GM21360 (cell line): ENCODE measurements around the gene ARSB.
"Not testable (repeated sequence)": the region's sequence is repeated elsewhere in the genome, so short reads cannot be mapped to it uniquely, and the experiment has no call there.

Source experiments
- ATAC-seq: cut with Tn5 transposase; IDR thresholded peaks from one replicate; pipeline ENCODE4 v1.9.1; 2021; ENCODE audit warnings: mild to moderate bottlenecking, moderate library complexity; ENCODE audit not compliant: unreplicated experiment

ARSB gene

DNA sequence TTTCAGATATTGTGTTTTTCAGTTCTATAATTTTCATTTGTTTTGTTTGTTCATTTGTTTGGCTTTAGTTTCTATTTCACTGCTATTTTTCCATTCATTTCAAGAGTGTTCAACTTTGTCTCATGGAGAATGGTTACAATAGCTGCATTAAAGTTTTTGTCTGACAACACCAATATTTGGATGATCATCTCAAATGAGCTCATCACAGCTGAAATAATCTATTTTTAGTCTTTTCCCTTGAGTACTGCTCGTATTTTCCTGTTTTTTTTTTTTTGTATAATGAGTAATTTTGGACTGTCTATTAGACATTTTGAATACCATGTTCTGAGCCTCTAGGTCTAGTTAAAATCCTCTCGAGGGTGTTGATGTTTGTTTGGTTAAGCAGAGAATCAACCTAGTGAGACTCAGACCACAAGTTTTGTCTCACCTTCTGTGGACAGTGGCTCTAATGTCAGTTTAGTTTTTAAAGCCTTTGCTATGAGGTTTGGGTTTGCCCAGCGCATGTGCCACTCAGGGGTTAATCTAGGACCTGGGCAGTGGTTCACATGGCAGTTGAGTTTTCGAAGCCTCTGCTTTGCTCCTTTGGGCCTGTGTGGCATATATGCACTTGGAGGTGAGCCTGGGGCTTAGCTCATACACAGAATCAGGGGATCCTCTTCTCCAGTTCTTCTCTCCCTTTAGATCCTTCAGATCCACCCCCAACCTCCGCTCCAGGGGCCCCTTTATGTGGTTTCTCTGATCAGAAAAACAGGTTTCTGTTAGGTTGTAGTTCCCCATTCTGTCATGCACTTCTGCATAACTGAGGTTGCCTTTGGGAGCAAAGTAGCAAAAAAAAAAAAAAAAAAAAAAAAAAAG, 79.8 kb downstream of the ARSB start:
- no peak for ATAC-seq

DNA sequence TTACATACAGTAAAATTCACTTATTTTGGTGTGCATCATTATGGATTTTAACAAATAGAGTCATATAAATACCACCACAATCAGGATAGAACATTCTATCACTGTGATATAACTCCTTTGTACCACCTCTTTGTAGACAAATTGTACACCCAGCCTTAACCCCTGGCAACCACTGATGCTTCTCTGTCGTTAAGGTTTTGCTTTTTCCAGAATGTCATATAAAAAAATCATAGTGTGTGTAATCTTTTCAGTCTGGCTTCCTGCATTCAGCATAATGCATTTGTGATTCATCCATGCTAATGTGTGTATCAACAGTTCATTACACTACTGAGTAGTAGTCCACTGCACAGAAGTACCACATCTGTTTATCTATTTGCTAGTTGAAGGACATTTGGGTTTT, 81.2 kb downstream of the ARSB start:
- no peak for ATAC-seq

DNA sequence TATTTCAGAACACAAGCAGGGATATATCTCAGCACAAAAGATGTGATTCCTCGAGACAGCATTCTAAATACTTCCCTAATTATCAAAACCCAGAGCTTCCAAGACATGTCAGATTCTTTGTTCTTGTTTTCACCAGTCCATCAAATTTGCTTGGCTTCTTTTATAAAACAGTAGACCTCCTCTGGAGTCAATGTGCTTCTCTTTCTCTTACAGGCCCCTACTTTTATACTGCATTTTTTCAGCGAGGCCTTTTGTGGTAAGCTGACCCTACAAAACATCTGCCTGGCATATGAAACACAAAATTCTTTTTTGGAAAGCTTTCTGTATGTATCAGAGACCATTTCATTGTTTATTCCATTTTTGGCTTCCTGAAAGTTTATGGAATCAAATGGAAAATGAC, 81.8 kb downstream of the ARSB start:
- ATAC-seq: no peak

DNA sequence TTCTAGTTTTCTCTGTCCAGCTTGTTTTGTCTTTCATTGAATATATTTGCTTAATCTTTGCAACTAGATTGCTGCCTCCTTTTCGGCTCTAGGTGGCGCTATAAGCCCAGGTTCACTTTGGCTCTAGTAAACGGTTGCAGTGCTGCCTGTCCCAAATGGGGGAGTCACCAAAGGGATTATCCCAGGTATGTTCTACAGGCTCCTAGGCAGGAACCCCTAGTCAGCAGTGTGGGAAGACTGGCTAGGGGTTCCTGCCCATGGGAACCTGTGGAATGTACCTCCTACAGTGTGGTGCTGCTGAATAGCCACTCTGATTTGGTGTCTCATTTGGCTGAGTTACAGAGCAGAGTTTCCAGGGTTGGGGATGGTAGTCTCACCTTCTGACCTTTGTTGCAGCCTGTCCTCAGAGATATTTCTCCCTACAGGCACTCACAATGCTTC, 85.2 kb downstream of the ARSB start:
- no peak for ATAC-seq

GRCh38 chr5:78896132-78896531, 89.0 kb downstream of the ARSB start:
- no peak for ATAC-seq

DNA sequence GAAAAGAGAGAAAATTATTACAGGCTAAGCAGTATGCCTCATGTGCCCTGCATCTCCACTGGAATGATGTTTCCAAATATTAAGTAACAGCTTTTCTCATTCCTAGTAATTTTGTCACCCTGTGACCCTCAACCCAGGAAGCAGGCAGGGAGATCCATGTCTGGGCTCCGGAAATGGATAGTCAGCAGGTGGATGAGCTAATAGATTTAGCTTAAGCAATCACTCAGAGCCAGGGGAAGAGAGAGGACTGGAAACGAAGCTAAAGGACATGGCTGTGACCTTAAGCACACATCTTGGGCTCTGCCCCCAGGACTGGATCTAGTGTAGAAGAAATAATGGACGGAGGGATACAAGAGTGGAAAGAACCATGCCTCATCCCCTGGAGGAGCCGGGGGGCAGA, 89.5 kb downstream of the ARSB start:
- ATAC-seq: no peak

DNA sequence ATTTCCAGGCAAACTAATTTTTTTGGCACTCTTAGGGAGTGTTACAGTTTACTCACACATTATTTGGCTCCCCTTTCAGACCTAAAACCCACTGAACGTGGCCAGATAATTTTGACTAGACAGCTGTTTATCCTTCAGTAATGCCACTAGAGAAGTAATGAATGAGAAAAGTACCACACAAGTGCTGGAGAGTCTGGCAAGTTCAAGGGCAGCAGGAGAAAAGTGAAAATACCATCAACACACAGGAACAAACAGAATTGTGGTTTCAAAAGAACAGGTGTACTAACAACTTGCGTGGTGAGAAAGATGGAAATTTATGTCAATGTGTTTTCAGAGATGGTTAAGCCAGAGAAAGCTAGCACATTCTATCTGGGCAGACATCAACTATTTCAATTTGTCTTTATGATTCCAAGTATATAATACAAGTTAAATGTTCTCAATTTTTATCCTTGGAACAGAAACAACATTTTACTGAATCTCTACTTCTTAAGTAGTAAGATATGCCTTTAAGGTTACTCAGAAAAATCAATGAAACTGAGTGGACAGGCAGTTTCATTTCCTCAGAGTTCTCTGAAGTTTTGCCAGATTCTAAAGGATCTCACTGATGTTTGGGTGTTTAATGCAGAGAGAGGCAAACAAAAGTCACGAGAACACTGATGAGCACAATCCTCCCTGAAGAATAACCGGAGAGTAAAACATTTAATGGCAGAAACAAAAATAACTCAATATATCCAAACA, 91.0 kb downstream of the ARSB start:
- ATAC-seq: no peak

DNA sequence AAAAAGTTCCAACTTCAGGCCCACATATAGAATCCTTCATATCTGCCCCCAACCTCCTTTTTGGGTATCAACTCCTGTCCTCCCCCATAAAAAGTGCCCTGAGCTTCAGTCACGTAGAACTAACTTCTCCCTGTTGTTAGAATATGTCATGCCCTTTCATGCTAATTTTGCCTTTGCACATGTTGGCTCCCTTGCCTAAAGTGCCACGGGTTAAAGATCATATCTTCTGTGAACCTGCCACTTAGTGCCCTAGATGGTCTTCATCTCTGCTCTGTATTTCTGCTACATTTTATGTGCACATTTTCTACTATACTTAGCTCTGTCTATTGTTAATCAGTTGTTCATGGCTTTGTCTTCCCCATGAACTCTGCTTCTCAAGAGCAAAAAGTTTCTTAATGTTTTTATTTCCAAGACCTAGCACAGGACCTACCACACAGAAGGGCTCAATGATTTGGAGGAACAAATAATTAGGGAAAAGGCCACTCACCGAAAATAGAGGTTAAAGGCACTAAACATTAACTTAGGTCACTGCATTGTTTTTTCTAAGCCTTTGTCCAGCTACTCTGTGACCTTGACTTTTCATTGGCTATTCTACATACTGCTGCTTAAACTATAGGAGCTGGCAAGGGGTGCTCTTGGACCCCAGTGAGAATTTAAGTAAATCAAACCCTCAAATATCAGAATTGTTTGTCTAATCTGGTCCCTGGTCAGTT, 94.3 kb downstream of the ARSB start:
- ATAC-seq: no peak

- no peak for ATAC-seq
Measured at GRCh38 chr5:78889369-78890140, 95.6 kb downstream of the ARSB start.

- ATAC-seq: no peak
Measured at GRCh38 chr5:78888580-78889368, 96.3 kb downstream of the ARSB start.

- peak; percentile 96 for ATAC-seq
Measured at GRCh38 chr5:78887384-78888118, 97.6 kb downstream of the ARSB start.

DNA sequence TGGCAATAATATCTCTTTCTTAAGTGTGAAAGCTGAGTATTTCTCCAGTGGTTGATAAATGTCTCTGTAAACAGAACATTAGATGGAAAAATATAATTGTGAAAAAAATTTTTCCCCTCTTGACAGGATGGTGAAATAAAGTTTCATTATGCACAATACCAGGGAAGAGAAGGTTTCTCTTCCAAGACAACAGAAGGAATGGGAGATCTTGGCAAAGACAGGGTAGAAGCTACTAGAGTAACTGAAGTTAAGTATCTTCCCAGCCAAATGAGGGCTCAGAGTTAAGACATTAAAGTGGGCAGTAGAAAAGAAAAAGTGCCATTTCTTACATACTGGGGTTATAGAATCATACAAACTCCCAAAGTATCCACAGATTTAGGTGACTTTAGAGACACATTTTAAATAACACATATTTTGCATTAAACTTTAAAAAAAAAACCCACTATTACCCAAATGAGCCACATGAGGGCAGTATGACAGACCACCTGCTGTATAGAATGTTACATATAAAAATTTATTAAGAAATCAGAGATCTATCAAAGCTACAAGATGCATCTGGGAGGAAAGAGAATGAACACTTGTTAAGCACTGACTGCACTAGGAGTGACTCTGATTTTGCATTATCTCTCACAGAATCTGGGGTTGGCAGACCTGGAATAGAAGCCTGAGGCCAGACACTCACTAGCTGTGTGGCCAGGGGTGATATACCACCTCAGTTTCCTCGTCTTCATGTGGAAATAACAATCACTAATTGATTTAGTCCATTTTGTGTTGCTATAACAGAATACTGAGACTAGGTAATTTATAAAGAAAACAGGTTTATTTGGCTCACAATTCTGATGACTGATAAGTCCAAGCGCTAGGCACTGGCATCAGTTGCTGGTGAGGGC, 98.5 kb downstream of the ARSB start:
- ATAC-seq: no peak

GRCh38 chr5:78881884-78882283, 103.2 kb downstream of the ARSB start:
- no peak for ATAC-seq

- no peak for ATAC-seq
Measured at GRCh38 chr5:78879516-78879915, 105.6 kb downstream of the ARSB start.

DNA sequence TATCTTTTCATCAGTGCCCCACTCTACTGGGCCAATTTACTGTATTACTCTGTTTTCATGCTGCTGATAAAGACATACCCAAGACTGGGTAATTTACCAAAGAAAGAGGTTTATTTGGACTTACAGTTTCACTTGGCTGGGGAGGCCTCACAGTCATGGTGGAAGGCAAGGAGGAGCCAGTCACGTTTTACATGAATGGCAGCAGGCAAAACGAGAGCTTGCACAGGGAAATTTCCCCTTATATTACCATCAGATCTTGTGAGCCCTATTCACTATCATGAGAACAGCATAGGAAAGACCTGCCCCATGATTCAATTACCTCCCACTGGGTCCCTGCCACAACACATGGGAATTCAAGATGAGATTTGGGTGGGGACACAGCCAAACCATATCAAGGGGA, 119.0 kb downstream of the ARSB start:
- ATAC-seq: not testable (repeated sequence)

DNA sequence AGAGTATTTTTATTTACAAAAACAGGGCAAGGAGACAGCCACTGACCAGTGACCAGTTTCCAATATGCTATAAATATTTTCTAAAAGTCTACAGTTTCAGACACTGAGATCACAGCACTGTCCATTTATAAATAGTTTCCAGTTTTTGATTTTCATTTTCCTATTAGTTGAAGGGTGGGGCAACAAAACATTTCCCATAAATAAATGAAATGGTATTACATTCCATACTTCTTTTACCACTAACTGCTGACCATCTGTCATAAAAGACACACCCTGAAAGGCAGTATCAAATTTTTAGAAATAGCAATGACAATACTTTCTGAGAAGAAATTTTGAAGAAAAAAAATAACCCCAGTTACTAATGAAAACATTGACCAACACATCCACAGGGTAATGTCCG, 126.7 kb downstream of the ARSB start:
- no peak for ATAC-seq

GRCh38 chr5:78855026-78855425, 130.1 kb downstream of the ARSB start:
- no peak for ATAC-seq

DNA sequence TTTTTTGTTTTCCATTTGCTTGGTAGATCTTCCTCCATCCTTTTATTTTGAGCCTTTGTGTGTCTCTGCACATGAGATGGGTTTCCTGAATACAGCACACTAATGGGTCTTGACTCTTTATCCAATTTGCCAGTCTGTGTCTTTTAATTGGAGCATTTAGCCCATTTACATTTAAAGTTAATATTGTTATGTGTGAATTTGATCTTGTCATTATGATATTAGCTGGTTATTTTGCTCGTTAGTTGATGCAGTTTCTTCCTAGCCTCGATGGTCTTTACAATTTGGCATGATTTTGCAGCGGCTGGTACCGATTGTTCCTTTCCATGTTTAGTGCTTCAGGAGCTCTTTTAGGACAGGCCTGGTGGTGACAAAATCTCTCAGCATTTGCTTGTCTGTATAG, 133.2 kb downstream of the ARSB start:
- ATAC-seq: not testable (repeated sequence)
